Measurements from ENCODE around the gene XRCC3.

The XRCC3 gene

GRCh38 chr14:103663506-103663905, 51.7 kb downstream of the XRCC3 start:
- ChIA-PET POLR2A (no interaction called here), CTCF (no interaction called here)
- peaks cover 53 to 75% of the 10 kb centered on the region in 2 experiments for H3K36me3 ChIP-seq (ENCODE audit: control insufficient read depth in 2 of 2, insufficient read depth in 1 of 2, low read length in 2 of 2)
- no peak overlapping the region for H3K27ac ChIP-seq (ENCODE audit: extremely low read depth, low read depth, low read length)
- H3K4me1 ChIP-seq (ENCODE audit: control insufficient read depth, insufficient read depth, low read length), result no peaks in the 10 kb centered on the region
- no peak for TF ChIP-seq ZNF266 (tag by site-specific recombination; IDR thresholded peaks at IDR 0.05; ENCODE audit: low read depth)
- TF ChIP-seq ZNF426 (tag by site-specific recombination; IDR thresholded peaks at IDR 0.05), result no peak
- no peak for TF ChIP-seq KLF10 (tag by site-specific recombination; IDR thresholded peaks at IDR 0.05)
- TF ChIP-seq ZBTB17 (tag by site-specific recombination; IDR thresholded peaks at IDR 0.05), result no peak
- H3K4me3 ChIP-seq (ENCODE audit: low read depth, low read length), result no peak overlapping the region
- no peaks in the 10 kb centered on the region for H3K9me3 ChIP-seq (ENCODE audit: control insufficient read depth, insufficient read depth, low read depth, low read length)

GRCh38 chr14:103662591-103662990, 52.7 kb downstream of the XRCC3 start:
- H3K4me1 ChIP-seq (ENCODE audit: control insufficient read depth, insufficient read depth, low read length), result no peaks in the 10 kb centered on the region
- H3K4me3 ChIP-seq (ENCODE audit: low read depth, low read length), result no peak overlapping the region
- TF ChIP-seq BCL11A (tag by site-specific recombination; IDR thresholded peaks at IDR 0.05; ENCODE audit: low read depth), result no peak
- TF ChIP-seq ZNF704 (tag by site-specific recombination; IDR thresholded peaks at IDR 0.05), result no peak
- TF ChIP-seq SP2 (tag by site-specific recombination; IDR thresholded peaks at IDR 0.05), result no peak
- no peak for TF ChIP-seq ZNF174 (tag by site-specific recombination; IDR thresholded peaks at IDR 0.05)
- TF ChIP-seq ZNF155 (tag by site-specific recombination; IDR thresholded peaks at IDR 0.05), result no peak
- no peak for TF ChIP-seq ZBTB44 (tag by site-specific recombination; IDR thresholded peaks at IDR 0.05)
- no peak for TF ChIP-seq ZNF639 (tag by site-specific recombination; IDR thresholded peaks at IDR 0.05)
- no peak for TF ChIP-seq GLIS2 (tag by site-specific recombination; IDR thresholded peaks at IDR 0.05)
- TF ChIP-seq ZNF600 (tag by site-specific recombination; IDR thresholded peaks at IDR 0.05), result no peak
- TF ChIP-seq ZNF311 (tag by site-specific recombination; IDR thresholded peaks at IDR 0.05; ENCODE audit: borderline replicate concordance), result no peak
- no peak overlapping the region for H3K27ac ChIP-seq (ENCODE audit: extremely low read depth, low read depth, low read length)
- POLR2A ChIA-PET, result no interaction called here
- peaks cover 54 to 75% of the 10 kb centered on the region in 2 experiments for H3K36me3 ChIP-seq (ENCODE audit: control insufficient read depth in 2 of 2, insufficient read depth in 1 of 2, low read length in 2 of 2)
- CTCF ChIA-PET, result no interaction called here
- H3K9me3 ChIP-seq (ENCODE audit: control insufficient read depth, insufficient read depth, low read depth, low read length), result no peaks in the 10 kb centered on the region

GRCh38 chr14:103662029-103662428, 53.2 kb downstream of the XRCC3 start:
- ChIA-PET CTCF (no interaction called here), POLR2A (no interaction called here)
- Histone ChIP-seq H3K36me3 (ENCODE audit: control insufficient read depth in 2 of 2, insufficient read depth in 1 of 2, low read length in 2 of 2) (peaks cover 50 to 77% of the 10 kb centered on the region in 2 experiments), H3K27ac (ENCODE audit: extremely low read depth, low read depth, low read length) (no peak overlapping the region), H3K4me3 (ENCODE audit: low read depth, low read length) (no peak overlapping the region), H3K4me1 (ENCODE audit: control insufficient read depth, insufficient read depth, low read length) (no peaks in the 10 kb centered on the region), H3K9me3 (ENCODE audit: control insufficient read depth, insufficient read depth, low read depth, low read length) (no peaks in the 10 kb centered on the region)
- TF ChIP-seq ZNF112 (tag by site-specific recombination; IDR thresholded peaks at IDR 0.05) (no peak), ZNF513 (tag by site-specific recombination; IDR thresholded peaks at IDR 0.05) (no peak), ZNF76 (tag by site-specific recombination; IDR thresholded peaks at IDR 0.05; ENCODE audit: borderline replicate concordance, low read depth) (no peak), ZNF132 (tag by site-specific recombination; IDR thresholded peaks at IDR 0.05; ENCODE audit: borderline replicate concordance) (no peak), GLIS1 (tag by site-specific recombination; IDR thresholded peaks at IDR 0.05) (no peak), ZNF211 (tag by site-specific recombination; IDR thresholded peaks at IDR 0.05; ENCODE audit: low read depth) (no peak), ZBTB1 (tag by site-specific recombination; IDR thresholded peaks at IDR 0.05) (no peak), PATZ1 (tag by site-specific recombination; IDR thresholded peaks at IDR 0.05) (no peak)

Measured in HEK293 (cell line).